ENCODE results near the gene SGCD. TPM values are rescaled to one million over a fixed set of nuclear protein-coding genes. Genes with fewer than 3 reads are reported as not detected.

Gene SGCD
- total RNA-seq, 1 experiment from 2014 or later: not detected

DNA sequence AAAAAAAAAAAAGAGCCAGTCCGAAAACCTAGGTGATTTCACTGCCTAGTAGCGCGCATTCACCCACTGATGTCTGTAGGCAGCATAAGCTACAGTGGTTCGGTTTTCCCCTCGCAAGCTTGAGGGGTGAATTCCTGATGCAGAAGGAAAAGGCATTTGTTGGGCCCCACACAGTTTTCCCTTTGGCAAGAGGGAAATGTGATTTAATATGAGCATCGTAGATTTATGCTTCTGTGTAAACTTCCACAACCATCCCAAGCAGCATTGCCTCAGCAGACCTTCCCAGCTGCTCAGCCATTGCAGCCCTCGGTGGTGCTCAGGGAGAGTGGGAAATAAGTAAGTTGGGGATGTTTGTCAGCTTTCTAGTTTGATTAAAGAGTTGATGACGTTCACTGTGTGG, 291.6 kb downstream of the SGCD start:
- Histone ChIP-seq H3K9ac (ENCODE audit: low read length) (no peak overlapping the region), H3K27ac (ENCODE audit: low read depth, low read length) (no peak overlapping the region), H3K4me2 (ENCODE audit: low read length) (no peak overlapping the region), H3K4me1 (ENCODE audit: control insufficient read depth in 1 of 2, insufficient read depth in 2 of 2, low read length in 2 of 2) (no peaks in the 10 kb centered on the region), H3K4me3 (replicated peaks in 1 of 2; ENCODE audit: low read depth in 1 of 2, low read length in 2 of 2) (no peak overlapping the region), H3K79me2 (ENCODE audit: insufficient read depth, low read length) (no peaks in the 10 kb centered on the region), H3K36me3 (ENCODE audit: control insufficient read depth in 1 of 2, insufficient read depth in 2 of 2, low read length in 2 of 2) (no peaks in the 10 kb centered on the region), H2AFZ (ENCODE audit: low read depth, low read length, poor library complexity, severe bottlenecking) (no peak overlapping the region), H4K20me1 (ENCODE audit: insufficient read depth) (no peaks in the 10 kb centered on the region), H3K27me3 (ENCODE audit: insufficient read depth, low read length) (no peaks in the 10 kb centered on the region), H3K9me3 (ENCODE audit: control insufficient read depth in 1 of 2, insufficient read depth in 1 of 2, low read depth in 1 of 2, low read length in 2 of 2) (no peaks in the 10 kb centered on the region; a peak in 1 of 4 replicates), H3K9me2 (ENCODE audit: insufficient read depth) (no peaks in the 10 kb centered on the region)
- no TSS peak for BruUV-seq (replicated peaks)
- ChIA-PET POLR2A (no interaction called here), CTCF (no interaction called here), RAD21 (ENCODE audit: low non-redundant PET in 1 of 2, low total read pairs in 2 of 2, uncharacterized antibody in 2 of 2, unreplicated experiment in 2 of 2) (no interaction called here)
- intact Hi-C loops (cut with micrococcal nuclease): no loop called here
- TF ChIP-seq CBX3 (IDR thresholded peaks at IDR 0.05; ENCODE audit: low read depth) (no peak), YY1 (IDR thresholded peaks at IDR 0.05; ENCODE audit: extremely low read depth, insufficient replicate concordance, low read depth, low read length) (no peak), EGR1 (IDR thresholded peaks at IDR 0.05; ENCODE audit: low read depth) (no peak), SRF (IDR thresholded peaks at IDR 0.05; ENCODE audit: low read depth) (no peak), FOSL1 (IDR thresholded peaks at IDR 0.05; ENCODE audit: low read depth) (no peak), SP1 (IDR thresholded peaks at IDR 0.05; ENCODE audit: low read depth) (no peak), EZH2phosphoT487 (IDR thresholded peaks at IDR 0.05; ENCODE audit: borderline replicate concordance) (no peak)
- TF ChIP-seq, protein P1, sequence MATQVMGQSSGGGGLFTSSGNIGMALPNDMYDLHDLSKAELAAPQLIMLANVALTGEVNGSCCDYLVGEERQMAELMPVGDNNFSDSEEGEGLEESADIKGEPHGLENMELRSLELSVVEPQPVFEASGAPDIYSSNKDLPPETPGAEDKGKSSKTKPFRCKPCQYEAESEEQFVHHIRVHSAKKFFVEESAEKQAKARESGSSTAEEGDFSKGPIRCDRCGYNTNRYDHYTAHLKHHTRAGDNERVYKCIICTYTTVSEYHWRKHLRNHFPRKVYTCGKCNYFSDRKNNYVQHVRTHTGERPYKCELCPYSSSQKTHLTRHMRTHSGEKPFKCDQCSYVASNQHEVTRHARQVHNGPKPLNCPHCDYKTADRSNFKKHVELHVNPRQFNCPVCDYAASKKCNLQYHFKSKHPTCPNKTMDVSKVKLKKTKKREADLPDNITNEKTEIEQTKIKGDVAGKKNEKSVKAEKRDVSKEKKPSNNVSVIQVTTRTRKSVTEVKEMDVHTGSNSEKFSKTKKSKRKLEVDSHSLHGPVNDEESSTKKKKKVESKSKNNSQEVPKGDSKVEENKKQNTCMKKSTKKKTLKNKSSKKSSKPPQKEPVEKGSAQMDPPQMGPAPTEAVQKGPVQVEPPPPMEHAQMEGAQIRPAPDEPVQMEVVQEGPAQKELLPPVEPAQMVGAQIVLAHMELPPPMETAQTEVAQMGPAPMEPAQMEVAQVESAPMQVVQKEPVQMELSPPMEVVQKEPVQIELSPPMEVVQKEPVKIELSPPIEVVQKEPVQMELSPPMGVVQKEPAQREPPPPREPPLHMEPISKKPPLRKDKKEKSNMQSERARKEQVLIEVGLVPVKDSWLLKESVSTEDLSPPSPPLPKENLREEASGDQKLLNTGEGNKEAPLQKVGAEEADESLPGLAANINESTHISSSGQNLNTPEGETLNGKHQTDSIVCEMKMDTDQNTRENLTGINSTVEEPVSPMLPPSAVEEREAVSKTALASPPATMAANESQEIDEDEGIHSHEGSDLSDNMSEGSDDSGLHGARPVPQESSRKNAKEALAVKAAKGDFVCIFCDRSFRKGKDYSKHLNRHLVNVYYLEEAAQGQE (IDR thresholded peaks at IDR 0.05; ENCODE audit: low read depth): no peak
- no peak for DNase-seq (ENCODE audit: low read depth, low spot score)
- no peak for ATAC-seq

Measured in HCT116 (cell line).